ENCODE data around the gene ANXA6.

- TF ChIP-seq EP300 (IDR thresholded peaks at IDR 0.05): no peak
- no peak for TF ChIP-seq CTCF (IDR thresholded peaks at IDR 0.05)
- no peak for TF ChIP-seq POLR2A (IDR thresholded peaks at IDR 0.05)
Measured at GRCh38 chr5:151107738-151108520, 49.6 kb downstream of the ANXA6 start.

Measured in suprapubic skin (tissue), 3 donors.